GM18873 (cell line): ENCODE measurements around the gene NRTN.
"Not testable (repeated sequence)": the region's sequence is repeated elsewhere in the genome, so short reads cannot be mapped to it uniquely, and the experiment has no call there.

Source experiments
- ATAC-seq: cut with Tn5 transposase; IDR thresholded peaks from one replicate; pipeline ENCODE4 v1.9.1; 2021; ENCODE audit warnings: mild to moderate bottlenecking, moderate library complexity, moderate number of reproducible peaks; ENCODE audit not compliant: unreplicated experiment, low FRiP score

NRTN gene

GRCh38 chr19:5864013-5864720 is 59.3 kb downstream of the NRTN start:
- ATAC-seq = no peak

GRCh38 chr19:5864725-5865486 is 60.0 kb downstream of the NRTN start:
- no peak for ATAC-seq

- ATAC-seq = no peak
Measured at GRCh38 chr19:5865772-5866171, 60.9 kb downstream of the NRTN start.

- no peak for ATAC-seq
Measured at GRCh38 chr19:5867201-5868136, 62.6 kb downstream of the NRTN start.

GRCh38 chr19:5870986-5871394 is 66.1 kb downstream of the NRTN start:
- ATAC-seq = no peak

- no peak for ATAC-seq
Measured at GRCh38 chr19:5873617-5874199, 68.8 kb downstream of the NRTN start.

- not testable (repeated sequence) for ATAC-seq
Measured at GRCh38 chr19:5874496-5874895, 69.6 kb downstream of the NRTN start.

GRCh38 chr19:5877427-5877826 is 72.6 kb downstream of the NRTN start:
- no peak for ATAC-seq

GRCh38 chr19:5877882-5878281 is 73.0 kb downstream of the NRTN start:
- ATAC-seq = no peak
